Measurements from ENCODE around the gene TEDC2. TPM values are rescaled to one million over a fixed set of nuclear protein-coding genes. Genes with fewer than 3 reads are reported as not detected.
"Not testable (repeated sequence)": the region's sequence is repeated elsewhere in the genome, so short reads cannot be mapped to it uniquely, and the experiment has no call there.

The TEDC2 gene
- polyA plus RNA-seq, 1 of the 3 experiments (the other 2 are of a cell fraction), result 15.6 TPM

DNA sequence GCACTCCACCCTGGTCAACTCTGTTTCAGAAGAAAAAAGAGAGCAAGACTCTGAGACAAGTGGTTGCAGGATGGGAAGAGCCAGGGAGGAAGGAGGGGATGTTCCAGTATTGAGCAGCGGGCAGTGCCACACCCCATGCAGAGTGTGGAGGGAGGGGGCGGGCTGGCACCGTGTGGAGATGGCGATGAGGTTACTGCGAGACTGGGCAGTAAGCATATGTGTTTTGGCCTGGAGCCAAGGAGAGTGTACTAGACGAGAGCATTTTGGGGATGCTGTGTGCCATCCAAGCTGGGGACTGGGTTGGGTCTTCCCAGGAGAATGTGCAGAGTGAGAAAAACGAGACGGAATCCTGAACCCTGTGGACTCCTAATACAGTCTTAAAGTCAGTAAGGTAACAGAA, 18.4 kb downstream of the TEDC2 start:
- no peak overlapping the region for H2AFZ ChIP-seq (ENCODE audit: low read depth)
- no peak overlapping the region for H3K9ac ChIP-seq
- no peaks in the 10 kb centered on the region for H3K9me2 ChIP-seq
- no peaks in the 10 kb centered on the region for H3K27me3 ChIP-seq (ENCODE audit: insufficient read depth)
- H4K20me1 ChIP-seq (ENCODE audit: insufficient read depth), result no peaks in the 10 kb centered on the region
- H3K27ac ChIP-seq (ENCODE audit: low read depth in 2 of 2, low read length in 1 of 2), result no peak overlapping the region
- 89% methylated on average over 8 of the region's 8 CpGs for WGBS (ENCODE audit: low lambda C conversion rate)
- H3K4me1 ChIP-seq (ENCODE audit: control insufficient read depth in 1 of 2, insufficient read depth in 2 of 2, low read depth in 1 of 2, low read length in 1 of 2), result peaks cover 3 to 47% of the 10 kb centered on the region in 2 experiments
- no peaks in the 10 kb centered on the region for H3K9me3 ChIP-seq
- no peak overlapping the region for H3K4me2 ChIP-seq
- no peaks in the 10 kb centered on the region for H3K36me3 ChIP-seq (replicated peaks in 1 of 2; ENCODE audit: control insufficient read depth in 1 of 2, insufficient read depth in 2 of 2, low read length in 1 of 2)
- H3K79me2 ChIP-seq (ENCODE audit: insufficient read depth), result peaks cover 16% of the 10 kb centered on the region
- no peak overlapping the region for H3K4me3 ChIP-seq (ENCODE audit: low read depth in 2 of 2, low read length in 1 of 2)
- peaks cover 9% of the 10 kb centered on the region for H3F3A ChIP-seq (replicated peaks; ENCODE audit: insufficient read depth)
- ChIA-PET POLR2A (interaction anchor here (1.2 kb wide), 1 partner anchor 36 kb away, joined by 3 read pairs; no protein-coding TSS in a partner anchor), CTCF (interaction anchor here (1.2 to 4.1 kb wide), 3 partner anchors 10 to 138 kb away, joined by 3 to 20 read pairs (median 9); partner anchors contain the start of gene ABCA3)
- TF ChIP-seq MEF2A (IDR thresholded peaks at IDR 0.05; ENCODE audit: borderline replicate concordance, low read depth), result no peak
- TF ChIP-seq EZH2phosphoT487 (IDR thresholded peaks at IDR 0.05; ENCODE audit: borderline replicate concordance, low read depth), result no peak
- TF ChIP-seq FOXJ3 (CRISPR knock-in tag; IDR thresholded peaks at IDR 0.05), result no peak
- TF ChIP-seq, protein P1, sequence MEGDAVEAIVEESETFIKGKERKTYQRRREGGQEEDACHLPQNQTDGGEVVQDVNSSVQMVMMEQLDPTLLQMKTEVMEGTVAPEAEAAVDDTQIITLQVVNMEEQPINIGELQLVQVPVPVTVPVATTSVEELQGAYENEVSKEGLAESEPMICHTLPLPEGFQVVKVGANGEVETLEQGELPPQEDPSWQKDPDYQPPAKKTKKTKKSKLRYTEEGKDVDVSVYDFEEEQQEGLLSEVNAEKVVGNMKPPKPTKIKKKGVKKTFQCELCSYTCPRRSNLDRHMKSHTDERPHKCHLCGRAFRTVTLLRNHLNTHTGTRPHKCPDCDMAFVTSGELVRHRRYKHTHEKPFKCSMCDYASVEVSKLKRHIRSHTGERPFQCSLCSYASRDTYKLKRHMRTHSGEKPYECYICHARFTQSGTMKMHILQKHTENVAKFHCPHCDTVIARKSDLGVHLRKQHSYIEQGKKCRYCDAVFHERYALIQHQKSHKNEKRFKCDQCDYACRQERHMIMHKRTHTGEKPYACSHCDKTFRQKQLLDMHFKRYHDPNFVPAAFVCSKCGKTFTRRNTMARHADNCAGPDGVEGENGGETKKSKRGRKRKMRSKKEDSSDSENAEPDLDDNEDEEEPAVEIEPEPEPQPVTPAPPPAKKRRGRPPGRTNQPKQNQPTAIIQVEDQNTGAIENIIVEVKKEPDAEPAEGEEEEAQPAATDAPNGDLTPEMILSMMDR (IDR thresholded peaks at IDR 0.05), result no peak
- no peak for TF ChIP-seq TEAD4 (IDR thresholded peaks at IDR 0.05; ENCODE audit: borderline replicate concordance, insufficient read depth)
- no peak for TF ChIP-seq RFX5 (IDR thresholded peaks at IDR 0.05; ENCODE audit: low read length)
- no peak for TF ChIP-seq EP300 (IDR thresholded peaks at IDR 0.05; ENCODE audit: borderline replicate concordance in 1 of 2, low read depth in 1 of 2, low read length in 1 of 2)
- no peak for DNase-seq

DNA sequence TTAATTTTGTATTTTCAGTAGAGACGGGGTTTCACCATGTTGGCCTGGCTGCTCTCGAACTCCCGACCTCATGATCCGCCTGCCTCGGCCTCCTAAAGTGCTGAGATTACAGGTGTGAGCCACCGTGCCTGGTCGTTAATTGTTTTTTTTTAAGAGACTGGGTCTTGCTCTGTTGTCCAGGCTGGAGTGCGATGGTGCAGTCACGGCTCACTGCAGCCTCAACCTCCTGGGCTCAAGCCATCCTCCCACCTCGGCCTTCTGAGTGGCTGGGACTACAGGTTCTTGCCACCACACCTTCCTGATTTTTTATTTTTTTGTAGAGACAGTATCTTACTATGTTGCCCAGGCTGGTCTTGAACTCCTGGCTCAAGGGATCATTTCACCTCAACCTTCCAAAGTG, 20.1 kb downstream of the TEDC2 start:
- H3K27ac ChIP-seq (ENCODE audit: low read depth in 2 of 2, low read length in 1 of 2); H3K9me2 ChIP-seq; POLR2A ChIA-PET; H3F3A ChIP-seq (replicated peaks; ENCODE audit: insufficient read depth); H2AFZ ChIP-seq (ENCODE audit: low read depth); H3K9me3 ChIP-seq; H3K9ac ChIP-seq; H3K27me3 ChIP-seq (ENCODE audit: insufficient read depth); H3K36me3 ChIP-seq (replicated peaks in 1 of 2; ENCODE audit: control insufficient read depth in 1 of 2, insufficient read depth in 2 of 2, low read length in 1 of 2); H4K20me1 ChIP-seq (ENCODE audit: insufficient read depth); CTCF ChIA-PET; H3K4me2 ChIP-seq; H3K4me3 ChIP-seq (ENCODE audit: low read depth in 2 of 2, low read length in 1 of 2); DNase-seq: not testable (repeated sequence)
- Histone ChIP-seq H3K4me1 (ENCODE audit: control insufficient read depth in 1 of 2, insufficient read depth in 2 of 2, low read depth in 1 of 2, low read length in 1 of 2) (peaks cover 3 to 60% of the 10 kb centered on the region in 2 experiments; a peak in 3 of 4 replicates), H3K79me2 (ENCODE audit: insufficient read depth) (peaks cover 16% of the 10 kb centered on the region)
- 93% methylated on average over 10 of the region's 10 CpGs for WGBS (ENCODE audit: low lambda C conversion rate)

DNA sequence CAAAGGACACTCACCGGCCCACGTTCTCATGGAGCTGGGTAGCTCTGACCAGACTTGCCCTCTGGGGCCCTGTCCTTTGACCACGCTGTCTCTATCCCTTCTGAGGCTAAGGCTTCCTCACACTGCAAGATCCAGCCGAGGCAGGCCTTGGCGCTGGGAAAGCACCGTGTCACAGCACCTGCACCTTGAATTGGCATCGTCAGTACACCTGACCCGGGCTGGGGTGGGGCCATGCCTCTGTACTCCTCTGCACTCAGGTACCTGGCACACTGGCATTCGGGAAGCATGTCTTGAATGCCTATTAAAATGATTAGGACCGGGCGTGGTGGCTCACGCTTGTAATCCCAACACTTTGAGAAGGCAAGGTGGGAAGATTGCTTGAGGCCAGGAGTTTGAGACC, 21.0 kb downstream of the TEDC2 start:
- Histone ChIP-seq H3K9me3 (no peaks in the 10 kb centered on the region), H3K27me3 (ENCODE audit: insufficient read depth) (no peaks in the 10 kb centered on the region), H3K4me2 (no peak overlapping the region), H3K9ac (no peak overlapping the region), H3K9me2 (no peaks in the 10 kb centered on the region), H3K36me3 (replicated peaks in 1 of 2; ENCODE audit: control insufficient read depth in 1 of 2, insufficient read depth in 2 of 2, low read length in 1 of 2) (no peaks in the 10 kb centered on the region), H3K79me2 (ENCODE audit: insufficient read depth) (peaks cover 13% of the 10 kb centered on the region), H2AFZ (ENCODE audit: low read depth) (no peak overlapping the region), H3K4me3 (ENCODE audit: low read depth in 2 of 2, low read length in 1 of 2) (no peak overlapping the region), H3F3A (replicated peaks; ENCODE audit: insufficient read depth) (peaks cover 9% of the 10 kb centered on the region), H3K4me1 (ENCODE audit: control insufficient read depth in 1 of 2, insufficient read depth in 2 of 2, low read depth in 1 of 2, low read length in 1 of 2) (peaks cover 3 to 59% of the 10 kb centered on the region in 2 experiments; a peak in 3 of 4 replicates), H4K20me1 (ENCODE audit: insufficient read depth) (no peaks in the 10 kb centered on the region), H3K27ac (ENCODE audit: low read depth in 2 of 2, low read length in 1 of 2) (no peak overlapping the region)
- TF ChIP-seq YY1 (IDR thresholded peaks at IDR 0.05; ENCODE audit: low read depth), result no peak
- no peak for DNase-seq
- WGBS (ENCODE audit: low lambda C conversion rate), result 95% methylated on average over 12 of the region's 12 CpGs
- ChIA-PET POLR2A (interaction anchor here (0.6 to 3.5 kb wide), 3 partner anchors 11 to 20 kb away, joined by 3 to 44 read pairs (median 4); partner anchors contain the start of gene NTN3), CTCF (interaction anchor here (1.1 to 12.7 kb wide), 4 partner anchors 10 to 51 kb away, joined by 3 to 95 read pairs (median 4); no protein-coding TSS in a partner anchor)
